K562 (cell line): ENCODE results near the gene UBE2H.

Experiments used
- BRF1 ChIP-seq: IDR thresholded peaks from 3 replicates; pipeline ENCODE4 v1.6.1; 2011; ENCODE audit warnings: borderline replicate concordance, mild to moderate bottlenecking; ENCODE audit not compliant: insufficient read length; ENCODE audit errors: extremely low read depth
- EZH2 ChIP-seq: IDR thresholded peaks from 2 replicates; pipeline ENCODE4 v1.6.1; 2012; ENCODE audit warnings: low read depth, mild to moderate bottlenecking, inconsistent platforms, low read length, borderline replicate concordance
- GTF2F1 ChIP-seq: IDR thresholded peaks from 2 replicates; pipeline ENCODE4 v1.6.1; 2011; ENCODE audit warnings: low read depth, low read length, improper control_type of control experiment
- HOXB6 ChIP-seq: fragments of 250-450 bp; sonication (Bioruptor Pico); IDR thresholded peaks from 2 replicates; pipeline ENCODE4 v1.5.1; 2022; ENCODE audit warnings: mild to moderate bottlenecking, borderline replicate concordance
- JUN ChIP-seq, 2 experiments: sonication (generic) in 1 of 2; formaldehyde crosslinking in 1 of 2; IDR thresholded peaks; 2 replicates each; pipeline versions ENCODE4 v1.6.1 to v1.8.0; 2012 to 2022; ENCODE audit warnings: borderline replicate concordance in 2 of 2, mild to moderate bottlenecking in 2 of 2, improper control_type of control experiment in 1 of 2, low read depth in 1 of 2, low read length in 1 of 2, missing genetic modification reagents in 1 of 2
- JUND ChIP-seq, 2 experiments: IDR thresholded peaks; 2 replicates in 1 of 2; 3 replicates in 1 of 2; pipeline ENCODE4 v1.6.1; 2011; ENCODE audit warnings: borderline replicate concordance in 2 of 2, low read depth in 2 of 2, low read length in 2 of 2, improper control_type of control experiment in 1 of 2, missing biosample characterization in 1 of 2, missing genetic modification characterization in 1 of 2, missing genetic modification reagents in 1 of 2
- NRF1 ChIP-seq, 2 experiments: fragments of 450-650 bp; IDR thresholded peaks in 1 of 2; conservative IDR thresholded peaks in 1 of 2; 2 replicates each; pipeline ENCODE4 v1.6.1; 2014; ENCODE audit warnings: mild to moderate bottlenecking in 2 of 2
- SIN3A ChIP-seq, 2 experiments: fragments of 150-350 bp in 1 of 2; IDR thresholded peaks; 2 replicates each; pipeline ENCODE4 v1.6.1; 2011 to 2016; ENCODE audit warnings: borderline replicate concordance in 2 of 2, low read depth in 2 of 2, low read length in 2 of 2, mild to moderate bottlenecking in 2 of 2, moderate library complexity in 2 of 2; ENCODE audit not compliant: control insufficient read depth in 1 of 2
- ZNF668 ChIP-seq: fragments of 250-450 bp; sonication (Bioruptor Pico); IDR thresholded peaks from 2 replicates; pipeline ENCODE4 v1.8.0; 2022; ENCODE audit warnings: mild to moderate bottlenecking, inconsistent platforms
- TF ChIP-seq, protein P1 (sequence below), 2 experiments: fragments of 450-650 bp; formaldehyde crosslinking in 1 of 2; IDR thresholded peaks; 2 replicates each; pipeline versions ENCODE4 v1.4.0 to v1.6.1; 2014 to 2020; ENCODE audit warnings: mild to moderate bottlenecking in 2 of 2, borderline replicate concordance in 1 of 2, low read depth in 1 of 2
- TF ChIP-seq, protein P2 (sequence below): sonication (generic); formaldehyde crosslinking; IDR thresholded peaks from 2 replicates; pipeline ENCODE4 v1.9.0; 2022; ENCODE audit warnings: mild to moderate bottlenecking, missing genetic modification reagents
- TF ChIP-seq, protein P3 (sequence below), 3 experiments: IDR thresholded peaks in 2 of 3; conservative IDR thresholded peaks in 1 of 3; 2 replicates each; pipeline ENCODE4 v1.5.1; 2011 to 2012; ENCODE audit warnings: low read length in 3 of 3, mild to moderate bottlenecking in 3 of 3, control low read depth in 2 of 3, improper control_type of control experiment in 1 of 3, inconsistent platforms in 1 of 3, low read depth in 1 of 3, mixed read lengths in 1 of 3, moderate library complexity in 1 of 3; ENCODE audit not compliant: insufficient read depth in 2 of 3
- TF ChIP-seq, protein P4 (sequence below): fragments of 450-650 bp; formaldehyde crosslinking; IDR thresholded peaks from 2 replicates; pipeline ENCODE4 v1.4.0; 2020; ENCODE audit warnings: mild to moderate bottlenecking, mixed read lengths
- TF ChIP-seq, protein P5 (sequence below): fragments of 150-350 bp; conservative IDR thresholded peaks from 2 replicates; pipeline ENCODE4 v1.6.1; 2014; ENCODE audit warnings: low read length

DNA sequence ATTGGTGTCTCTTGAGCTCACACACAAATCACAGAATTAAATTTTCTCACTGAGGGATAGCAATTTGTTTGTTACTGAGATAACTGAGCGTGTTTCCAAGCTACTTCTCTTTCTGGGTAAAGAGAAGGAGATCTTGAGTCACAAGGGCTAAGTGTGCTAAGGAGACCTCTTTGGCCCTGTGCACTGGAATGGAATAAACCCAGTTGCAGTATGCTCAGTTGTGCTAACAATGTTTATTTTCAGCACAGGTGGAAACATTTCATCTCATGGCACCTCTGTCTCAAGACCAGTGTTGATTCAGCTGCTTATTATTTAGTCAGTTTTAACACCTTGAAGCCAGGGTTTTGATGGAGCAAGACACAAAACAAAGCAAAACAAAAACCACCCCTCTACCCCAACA, 22.5 kb upstream of the UBE2H start:
- TF ChIP-seq, protein P1, sequence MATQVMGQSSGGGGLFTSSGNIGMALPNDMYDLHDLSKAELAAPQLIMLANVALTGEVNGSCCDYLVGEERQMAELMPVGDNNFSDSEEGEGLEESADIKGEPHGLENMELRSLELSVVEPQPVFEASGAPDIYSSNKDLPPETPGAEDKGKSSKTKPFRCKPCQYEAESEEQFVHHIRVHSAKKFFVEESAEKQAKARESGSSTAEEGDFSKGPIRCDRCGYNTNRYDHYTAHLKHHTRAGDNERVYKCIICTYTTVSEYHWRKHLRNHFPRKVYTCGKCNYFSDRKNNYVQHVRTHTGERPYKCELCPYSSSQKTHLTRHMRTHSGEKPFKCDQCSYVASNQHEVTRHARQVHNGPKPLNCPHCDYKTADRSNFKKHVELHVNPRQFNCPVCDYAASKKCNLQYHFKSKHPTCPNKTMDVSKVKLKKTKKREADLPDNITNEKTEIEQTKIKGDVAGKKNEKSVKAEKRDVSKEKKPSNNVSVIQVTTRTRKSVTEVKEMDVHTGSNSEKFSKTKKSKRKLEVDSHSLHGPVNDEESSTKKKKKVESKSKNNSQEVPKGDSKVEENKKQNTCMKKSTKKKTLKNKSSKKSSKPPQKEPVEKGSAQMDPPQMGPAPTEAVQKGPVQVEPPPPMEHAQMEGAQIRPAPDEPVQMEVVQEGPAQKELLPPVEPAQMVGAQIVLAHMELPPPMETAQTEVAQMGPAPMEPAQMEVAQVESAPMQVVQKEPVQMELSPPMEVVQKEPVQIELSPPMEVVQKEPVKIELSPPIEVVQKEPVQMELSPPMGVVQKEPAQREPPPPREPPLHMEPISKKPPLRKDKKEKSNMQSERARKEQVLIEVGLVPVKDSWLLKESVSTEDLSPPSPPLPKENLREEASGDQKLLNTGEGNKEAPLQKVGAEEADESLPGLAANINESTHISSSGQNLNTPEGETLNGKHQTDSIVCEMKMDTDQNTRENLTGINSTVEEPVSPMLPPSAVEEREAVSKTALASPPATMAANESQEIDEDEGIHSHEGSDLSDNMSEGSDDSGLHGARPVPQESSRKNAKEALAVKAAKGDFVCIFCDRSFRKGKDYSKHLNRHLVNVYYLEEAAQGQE (IDR thresholded peaks at IDR 0.05; ENCODE audit: borderline replicate concordance): no peak
- TF ChIP-seq, protein P1 (CRISPR knock-in tag; IDR thresholded peaks at IDR 0.05; ENCODE audit: low read depth): no peak
- TF ChIP-seq GTF2F1: no peak
- no peak for TF ChIP-seq ZNF668 (CRISPR knock-in tag)
- TF ChIP-seq NRF1 (conservative IDR thresholded peaks at IDR 0.05 in 1 of 2, IDR thresholded peaks at IDR 0.05 in 1 of 2): no peak
- TF ChIP-seq EZH2: no peak
- no peak for TF ChIP-seq HOXB6
- no peak for TF ChIP-seq JUND (IDR thresholded peaks at IDR 0.05; ENCODE audit: borderline replicate concordance, low read depth, low read length)
- no peak for TF ChIP-seq JUND (tag; IDR thresholded peaks at IDR 0.05; ENCODE audit: borderline replicate concordance, low read depth, low read length)
- TF ChIP-seq, protein P2, sequence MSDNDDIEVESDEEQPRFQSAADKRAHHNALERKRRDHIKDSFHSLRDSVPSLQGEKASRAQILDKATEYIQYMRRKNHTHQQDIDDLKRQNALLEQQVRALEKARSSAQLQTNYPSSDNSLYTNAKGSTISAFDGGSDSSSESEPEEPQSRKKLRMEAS (CRISPR knock-in tag): no peak
- TF ChIP-seq, protein P3, sequence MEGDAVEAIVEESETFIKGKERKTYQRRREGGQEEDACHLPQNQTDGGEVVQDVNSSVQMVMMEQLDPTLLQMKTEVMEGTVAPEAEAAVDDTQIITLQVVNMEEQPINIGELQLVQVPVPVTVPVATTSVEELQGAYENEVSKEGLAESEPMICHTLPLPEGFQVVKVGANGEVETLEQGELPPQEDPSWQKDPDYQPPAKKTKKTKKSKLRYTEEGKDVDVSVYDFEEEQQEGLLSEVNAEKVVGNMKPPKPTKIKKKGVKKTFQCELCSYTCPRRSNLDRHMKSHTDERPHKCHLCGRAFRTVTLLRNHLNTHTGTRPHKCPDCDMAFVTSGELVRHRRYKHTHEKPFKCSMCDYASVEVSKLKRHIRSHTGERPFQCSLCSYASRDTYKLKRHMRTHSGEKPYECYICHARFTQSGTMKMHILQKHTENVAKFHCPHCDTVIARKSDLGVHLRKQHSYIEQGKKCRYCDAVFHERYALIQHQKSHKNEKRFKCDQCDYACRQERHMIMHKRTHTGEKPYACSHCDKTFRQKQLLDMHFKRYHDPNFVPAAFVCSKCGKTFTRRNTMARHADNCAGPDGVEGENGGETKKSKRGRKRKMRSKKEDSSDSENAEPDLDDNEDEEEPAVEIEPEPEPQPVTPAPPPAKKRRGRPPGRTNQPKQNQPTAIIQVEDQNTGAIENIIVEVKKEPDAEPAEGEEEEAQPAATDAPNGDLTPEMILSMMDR (IDR thresholded peaks at IDR 0.05 in 2 of 3, conservative IDR thresholded peaks at IDR 0.05 in 1 of 3; ENCODE audit: insufficient read depth in 2 of 3, low read depth in 1 of 3, low read length in 3 of 3): no peak
- TF ChIP-seq, protein P4, sequence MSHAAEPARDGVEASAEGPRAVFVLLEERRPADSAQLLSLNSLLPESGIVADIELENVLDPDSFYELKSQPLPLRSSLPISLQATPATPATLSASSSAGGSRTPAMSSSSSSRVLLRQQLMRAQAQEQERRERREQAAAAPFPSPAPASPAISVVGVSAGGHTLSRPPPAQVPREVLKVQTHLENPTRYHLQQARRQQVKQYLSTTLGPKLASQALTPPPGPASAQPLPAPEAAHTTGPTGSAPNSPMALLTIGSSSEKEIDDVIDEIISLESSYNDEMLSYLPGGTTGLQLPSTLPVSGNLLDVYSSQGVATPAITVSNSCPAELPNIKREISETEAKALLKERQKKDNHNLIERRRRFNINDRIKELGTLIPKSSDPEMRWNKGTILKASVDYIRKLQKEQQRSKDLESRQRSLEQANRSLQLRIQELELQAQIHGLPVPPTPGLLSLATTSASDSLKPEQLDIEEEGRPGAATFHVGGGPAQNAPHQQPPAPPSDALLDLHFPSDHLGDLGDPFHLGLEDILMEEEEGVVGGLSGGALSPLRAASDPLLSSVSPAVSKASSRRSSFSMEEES (CRISPR knock-in tag): no peak
- TF ChIP-seq, protein P5, sequence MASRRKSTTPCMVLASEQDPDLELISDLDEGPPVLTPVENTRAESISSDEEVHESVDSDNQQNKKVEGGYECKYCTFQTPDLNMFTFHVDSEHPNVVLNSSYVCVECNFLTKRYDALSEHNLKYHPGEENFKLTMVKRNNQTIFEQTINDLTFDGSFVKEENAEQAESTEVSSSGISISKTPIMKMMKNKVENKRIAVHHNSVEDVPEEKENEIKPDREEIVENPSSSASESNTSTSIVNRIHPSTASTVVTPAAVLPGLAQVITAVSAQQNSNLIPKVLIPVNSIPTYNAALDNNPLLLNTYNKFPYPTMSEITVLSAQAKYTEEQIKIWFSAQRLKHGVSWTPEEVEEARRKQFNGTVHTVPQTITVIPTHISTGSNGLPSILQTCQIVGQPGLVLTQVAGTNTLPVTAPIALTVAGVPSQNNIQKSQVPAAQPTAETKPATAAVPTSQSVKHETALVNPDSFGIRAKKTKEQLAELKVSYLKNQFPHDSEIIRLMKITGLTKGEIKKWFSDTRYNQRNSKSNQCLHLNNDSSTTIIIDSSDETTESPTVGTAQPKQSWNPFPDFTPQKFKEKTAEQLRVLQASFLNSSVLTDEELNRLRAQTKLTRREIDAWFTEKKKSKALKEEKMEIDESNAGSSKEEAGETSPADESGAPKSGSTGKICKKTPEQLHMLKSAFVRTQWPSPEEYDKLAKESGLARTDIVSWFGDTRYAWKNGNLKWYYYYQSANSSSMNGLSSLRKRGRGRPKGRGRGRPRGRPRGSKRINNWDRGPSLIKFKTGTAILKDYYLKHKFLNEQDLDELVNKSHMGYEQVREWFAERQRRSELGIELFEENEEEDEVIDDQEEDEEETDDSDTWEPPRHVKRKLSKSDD: no peak
- TF ChIP-seq JUN (IDR thresholded peaks at IDR 0.05; ENCODE audit: borderline replicate concordance, low read depth, low read length): no peak
- TF ChIP-seq JUN (CRISPR knock-in tag; IDR thresholded peaks at IDR 0.05; ENCODE audit: borderline replicate concordance): no peak
- no peak for TF ChIP-seq BRF1
- TF ChIP-seq SIN3A (IDR thresholded peaks at IDR 0.05; ENCODE audit: borderline replicate concordance in 2 of 2, control insufficient read depth in 1 of 2, low read depth in 2 of 2, low read length in 2 of 2): no peak
